Measurements from ENCODE around the gene RRP1B. TPM values are rescaled to one million over a fixed set of nuclear protein-coding genes. Genes with fewer than 3 reads are reported as not detected.
"Not testable (repeated sequence)": the region's sequence is repeated elsewhere in the genome, so short reads cannot be mapped to it uniquely, and the experiment has no call there.

Gene RRP1B
- total RNA-seq (2014; rRNA removed; shearing (Covaris generic)) = 39.0 and 39.1 TPM in 2 replicates
- 23.0 and 26.9 TPM in 2 replicates for polyA plus RNA-seq (2015; cell fraction: cytosol; rRNA removed)
- polyA plus RNA-seq (2015; cell fraction: nucleus; rRNA removed) = 26.1 and 28.8 TPM in 2 replicates

- peak; percentile 74 for DNase-seq (ENCODE audit: low read depth)
These were observed at the start of gene RRP1B, which contains the start of gene HSF2BP for GRCh38 chr21:43659136-43660000. TSS of gene RRP1B (plus strand) at chr21:43659560. CDS start at chr21:43659665, 105 bp downstream. TSS of gene HSF2BP (minus strand) at chr21:43659488. CDS start at chr21:43658096, 1,392 bp downstream.

- DNase-seq (ENCODE audit: low read depth) = peak; percentile 37
These were observed 47.6 kb upstream of the RRP1B start for GRCh38 chr21:43611598-43612369.

GRCh38 chr21:43613755-43614638 lies 45.4 kb upstream of the RRP1B start:
- DNase-seq (ENCODE audit: low read depth) = peak; percentile 53

GRCh38 chr21:43614839-43615238 lies 44.5 kb upstream of the RRP1B start:
- DNase-seq (ENCODE audit: low read depth) = no peak

GRCh38 chr21:43616861-43617260 lies 42.5 kb upstream of the RRP1B start:
- DNase-seq (ENCODE audit: low read depth) = not testable (repeated sequence)

- no peak for DNase-seq (ENCODE audit: low read depth)
These were observed 40.4 kb upstream of the RRP1B start for GRCh38 chr21:43618940-43619339.

- no peak for DNase-seq (ENCODE audit: low read depth)
These were observed 40.0 kb upstream of the RRP1B start for GRCh38 chr21:43619344-43619743.

- DNase-seq (ENCODE audit: low read depth) = peak; percentile 58
These were observed 39.5 kb upstream of the RRP1B start for GRCh38 chr21:43619856-43620255.

- DNase-seq (ENCODE audit: low read depth) = no peak
These were observed 36.6 kb upstream of the RRP1B start for GRCh38 chr21:43622796-43623195.

- DNase-seq (ENCODE audit: low read depth) = no peak
These were observed 35.8 kb upstream of the RRP1B start for GRCh38 chr21:43623588-43623987.

GRCh38 chr21:43624339-43624738 lies 35.0 kb upstream of the RRP1B start:
- DNase-seq (ENCODE audit: low read depth) = no peak

- no peak for DNase-seq (ENCODE audit: low read depth)
These were observed 33.0 kb upstream of the RRP1B start for GRCh38 chr21:43626390-43626789.

- no peak for DNase-seq (ENCODE audit: low read depth)
These were observed 31.8 kb upstream of the RRP1B start for GRCh38 chr21:43627527-43627926.

GRCh38 chr21:43631411-43632107 lies 27.8 kb upstream of the RRP1B start:
- no peak for DNase-seq (ENCODE audit: low read depth)

GRCh38 chr21:43632373-43632905 lies 26.9 kb upstream of the RRP1B start:
- DNase-seq (ENCODE audit: low read depth) = no peak

- peak; percentile 54 for DNase-seq (ENCODE audit: low read depth)
These were observed 24.7 kb upstream of the RRP1B start for GRCh38 chr21:43634618-43635017.

GRCh38 chr21:43635436-43635835 lies 23.9 kb upstream of the RRP1B start:
- DNase-seq (ENCODE audit: low read depth) = no peak

GRCh38 chr21:43637530-43638158 lies 21.7 kb upstream of the RRP1B start:
- no peak for DNase-seq (ENCODE audit: low read depth)
